GM12892 (cell line): ENCODE results near the gene SP8.

Source experiments
- POLR2A ChIP-seq: IDR thresholded peaks from 2 replicates; pipeline ENCODE4 v1.6.1; 2011; ENCODE audit warnings: low read depth, low read length, control low read depth
- POLR2AphosphoS5 ChIP-seq: IDR thresholded peaks from 2 replicates; pipeline ENCODE4 v1.6.1; 2011; ENCODE audit warnings: low read depth, low read length, control low read depth

DNA sequence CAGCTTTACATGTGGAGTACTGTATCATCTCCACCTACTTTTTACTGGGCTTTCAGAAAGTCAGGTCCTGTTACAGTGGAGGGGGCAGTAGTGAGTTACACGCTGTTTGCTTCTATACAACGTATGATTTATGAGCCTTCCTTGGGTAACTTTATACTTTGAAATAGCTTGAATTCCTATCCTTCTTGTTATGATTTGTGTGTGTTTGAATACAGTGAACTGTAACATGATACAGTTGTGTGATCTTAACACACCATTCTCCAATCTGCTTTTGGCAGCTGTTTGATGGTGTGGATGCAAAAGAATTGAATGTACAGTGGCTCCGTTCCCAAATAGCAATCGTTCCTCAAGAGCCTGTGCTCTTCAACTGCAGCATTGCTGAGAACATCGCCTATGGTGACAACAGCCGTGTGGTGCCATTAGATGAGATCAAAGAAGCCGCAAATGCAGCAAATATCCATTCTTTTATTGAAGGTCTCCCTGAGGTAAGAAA lies 41.7 kb downstream of the SP8 start:
- TF ChIP-seq POLR2A (no peak), POLR2AphosphoS5 (no peak)
